ENCODE results near the gene LRRC18.

Gene LRRC18

GRCh38 chr10:48937796-48938195 lies 1.8 kb downstream of the LRRC18 start:
- Histone ChIP-seq H3K9me3 (ENCODE audit: insufficient read depth, low read length, severe bottlenecking) (no peaks in the 10 kb centered on the region), H3K36me3 (ENCODE audit: insufficient read depth, low read length) (no peaks in the 10 kb centered on the region), H3K79me2 (ENCODE audit: insufficient read depth, low read length) (no peaks in the 10 kb centered on the region), H4K20me1 (ENCODE audit: insufficient read depth, low read length) (no peaks in the 10 kb centered on the region; the same call in 1 of the 2 replicates), H3K4me1 (ENCODE audit: insufficient read depth, low read length) (peaks cover 17% of the 10 kb centered on the region), H2AFZ (ENCODE audit: low read depth, low read length) (no peak overlapping the region), H3K4me2 (ENCODE audit: insufficient read depth, low read length) (no peak overlapping the region), H3K27me3 (ENCODE audit: insufficient read depth, low read length, poor library complexity) (no peaks in the 10 kb centered on the region), H3K27ac (ENCODE audit: low read length) (no peak overlapping the region), H3K4me3 (ENCODE audit: low read depth in 1 of 2, low read length in 2 of 2) (no peak overlapping the region), H3K9ac (ENCODE audit: low read depth, low read length) (no peak overlapping the region)
- no peak for DNase-seq
- TF ChIP-seq EZH2 (IDR thresholded peaks at IDR 0.05; ENCODE audit: borderline replicate concordance, low read depth, low read length, severe bottlenecking), result no peak
- TF ChIP-seq CTCF (IDR thresholded peaks at IDR 0.05; ENCODE audit: borderline replicate concordance, extremely low read depth, low read length, poor library complexity, severe bottlenecking), result no peak
- no peak for ATAC-seq (ENCODE audit: insufficient read depth, low read depth)

- Histone ChIP-seq H4K20me1 (ENCODE audit: insufficient read depth, low read length) (no peaks in the 10 kb centered on the region; the same call in 1 of the 2 replicates), H3K4me1 (ENCODE audit: insufficient read depth, low read length) (peaks cover 20% of the 10 kb centered on the region), H3K79me2 (ENCODE audit: insufficient read depth, low read length) (no peaks in the 10 kb centered on the region), H3K4me3 (ENCODE audit: low read depth in 1 of 2, low read length in 2 of 2) (peak overlapping the region in 1 of 2 experiments; percentile 34; a peak in 1 of 4 replicates), H3K9me3 (ENCODE audit: insufficient read depth, low read length, severe bottlenecking) (no peaks in the 10 kb centered on the region), H3K27me3 (ENCODE audit: insufficient read depth, low read length, poor library complexity) (no peaks in the 10 kb centered on the region), H3K36me3 (ENCODE audit: insufficient read depth, low read length) (no peaks in the 10 kb centered on the region), H3K9ac (ENCODE audit: low read depth, low read length) (peak overlapping the region; percentile 25; the same call in 1 of the 2 replicates), H2AFZ (ENCODE audit: low read depth, low read length) (no peak overlapping the region), H3K4me2 (ENCODE audit: insufficient read depth, low read length) (peak overlapping the region; percentile 56), H3K27ac (ENCODE audit: low read length) (peak overlapping the region; percentile 50; the same call in 1 of the 2 replicates)
- no peak for TF ChIP-seq EZH2 (IDR thresholded peaks at IDR 0.05; ENCODE audit: borderline replicate concordance, low read depth, low read length, severe bottlenecking)
- TF ChIP-seq CTCF (IDR thresholded peaks at IDR 0.05; ENCODE audit: borderline replicate concordance, extremely low read depth, low read length, poor library complexity, severe bottlenecking), result no peak
- no peak for DNase-seq
- peak; percentile 23; the same call in 2 of the 3 replicates for ATAC-seq (ENCODE audit: insufficient read depth, low read depth)
Observed at GRCh38 chr10:48935577-48935976, 4.1 kb downstream of the LRRC18 start.

DNA sequence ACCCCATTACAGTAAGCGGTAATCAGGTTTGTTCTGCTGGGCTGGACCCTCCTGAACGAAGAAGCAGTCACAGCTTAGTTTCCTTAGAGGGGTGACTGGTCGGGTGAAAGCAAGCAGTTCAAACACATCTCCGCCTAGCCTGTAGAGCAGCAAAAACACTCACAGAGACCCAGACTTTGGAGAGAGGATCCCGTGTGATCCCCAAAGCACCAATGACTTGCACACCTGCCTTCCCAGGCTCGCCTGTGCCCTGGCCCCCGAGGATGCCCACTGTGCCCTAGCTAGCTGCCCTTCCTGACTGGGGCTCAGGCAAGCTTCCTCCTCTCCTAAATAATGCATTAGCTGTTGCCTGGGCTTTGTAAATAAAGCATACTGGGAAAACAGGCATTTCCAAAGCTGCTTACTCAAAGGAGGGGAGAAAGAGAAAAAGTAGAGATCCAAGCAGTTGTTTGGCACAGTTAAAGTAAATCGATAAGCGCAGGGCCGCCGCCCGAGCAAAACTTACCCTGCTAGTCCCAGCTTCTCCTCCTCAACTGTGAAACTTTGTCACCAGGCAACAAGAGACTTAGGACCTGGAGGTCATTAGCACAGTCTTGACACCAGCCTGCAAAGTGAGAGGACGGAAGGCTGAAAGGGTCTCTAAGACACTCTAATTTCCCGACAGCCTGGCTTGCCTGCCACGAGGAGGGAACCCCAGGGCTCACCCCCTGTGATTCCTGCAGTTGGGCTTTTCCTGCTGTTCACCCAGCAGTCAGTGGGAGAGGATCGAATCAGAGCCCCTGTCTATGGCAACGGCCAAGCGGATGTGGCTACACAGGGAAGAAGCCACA lies 4.8 kb downstream of the LRRC18 start:
- Histone ChIP-seq H3K9ac (ENCODE audit: low read depth, low read length) (peak overlapping the region; percentile 25; the same call in 1 of the 2 replicates), H4K20me1 (ENCODE audit: insufficient read depth, low read length) (no peaks in the 10 kb centered on the region; the same call in 1 of the 2 replicates), H3K27me3 (ENCODE audit: insufficient read depth, low read length, poor library complexity) (no peaks in the 10 kb centered on the region), H3K4me3 (ENCODE audit: low read depth in 1 of 2, low read length in 2 of 2) (peak overlapping the region in 1 of 2 experiments; percentile 49; a peak in 2 of 4 replicates), H3K27ac (ENCODE audit: low read length) (peak overlapping the region; percentile 64), H3K9me3 (ENCODE audit: insufficient read depth, low read length, severe bottlenecking) (no peaks in the 10 kb centered on the region), H3K79me2 (ENCODE audit: insufficient read depth, low read length) (no peaks in the 10 kb centered on the region), H3K36me3 (ENCODE audit: insufficient read depth, low read length) (no peaks in the 10 kb centered on the region), H2AFZ (ENCODE audit: low read depth, low read length) (no peak overlapping the region), H3K4me1 (ENCODE audit: insufficient read depth, low read length) (peaks cover 20% of the 10 kb centered on the region), H3K4me2 (ENCODE audit: insufficient read depth, low read length) (peak overlapping the region; percentile 56)
- TF ChIP-seq EZH2 (IDR thresholded peaks at IDR 0.05; ENCODE audit: borderline replicate concordance, low read depth, low read length, severe bottlenecking) (no peak), CTCF (IDR thresholded peaks at IDR 0.05; ENCODE audit: borderline replicate concordance, extremely low read depth, low read length, poor library complexity, severe bottlenecking) (no peak)
- DNase-seq (peak; percentile 72), ATAC-seq (ENCODE audit: insufficient read depth, low read depth) (peak; percentile 84)
